Diencephalon (tissue), 1 donor: Measurements from ENCODE around the gene KRIT1. TPM values are rescaled to one million over a fixed set of nuclear protein-coding genes. Genes with fewer than 3 reads are reported as not detected.

ENCODE experiments used
- small RNA-seq: library from RNA; depleted of rRNA; stranded (forward); fragments of <200 nt; gene quantifications from one replicate; pipeline ENCODE3, GENCODE V24; 2014
- total RNA-seq: library from RNA; depleted of rRNA; stranded (reverse); fragments of >200 nt; gene quantifications from one replicate; pipeline ENCODE4 v1.2.3, GENCODE V29; 2014

Gene KRIT1
- 69.4 TPM for total RNA-seq

DNA sequence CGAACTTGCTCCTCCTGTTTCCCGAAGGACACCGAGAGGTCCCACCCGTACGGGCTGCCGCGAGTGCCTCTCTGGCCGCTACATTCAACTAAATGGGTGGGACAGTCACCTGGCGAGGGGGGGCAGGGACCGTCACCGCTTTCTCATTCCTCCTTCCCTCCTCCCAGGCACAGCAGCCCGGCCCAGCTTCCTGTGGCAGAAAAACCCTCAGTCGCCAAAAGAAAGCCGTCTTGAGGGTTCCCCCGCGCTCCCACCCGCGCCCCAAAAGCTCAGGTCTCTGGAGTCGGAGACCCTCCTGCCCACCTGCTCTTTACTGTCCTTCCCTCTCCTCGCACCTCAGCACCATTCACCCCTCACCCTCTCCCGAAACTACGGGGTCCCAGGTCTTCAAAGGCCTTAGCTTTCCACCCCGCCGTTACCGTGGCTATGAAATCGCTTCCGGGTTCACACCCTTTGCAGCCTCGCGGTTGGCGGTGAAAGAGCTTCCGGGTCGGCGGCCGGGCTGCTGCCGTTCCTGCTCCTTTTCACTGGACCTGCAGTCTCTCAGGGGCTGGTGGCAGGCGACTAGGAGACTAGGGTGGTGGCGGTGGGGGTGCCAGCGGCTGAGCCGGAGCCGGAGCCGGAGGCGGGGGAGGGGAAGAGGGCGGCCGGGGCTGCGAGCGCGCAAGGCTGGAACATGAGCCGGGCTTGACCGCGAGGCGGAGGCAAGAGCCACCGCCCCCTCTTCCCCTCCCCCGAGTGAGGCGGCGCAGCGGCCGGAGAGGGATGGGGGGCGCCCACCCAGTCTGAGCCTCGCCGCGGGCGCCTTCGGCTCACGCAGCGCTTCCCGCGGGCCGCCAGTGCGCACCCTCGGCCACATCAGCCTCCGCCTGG is at the start of gene KRIT1, which contains the start of gene ANKIB1:
Gene KRIT1 (minus strand): TSS at position 428 of the 873 bp plus-strand sequence. CDS start 3,779 bp downstream, outside the sequence.
Gene ANKIB1 (plus strand): TSS at position 488 of the 873 bp plus-strand sequence. CDS start 49,005 bp downstream, outside the sequence.

DNA sequence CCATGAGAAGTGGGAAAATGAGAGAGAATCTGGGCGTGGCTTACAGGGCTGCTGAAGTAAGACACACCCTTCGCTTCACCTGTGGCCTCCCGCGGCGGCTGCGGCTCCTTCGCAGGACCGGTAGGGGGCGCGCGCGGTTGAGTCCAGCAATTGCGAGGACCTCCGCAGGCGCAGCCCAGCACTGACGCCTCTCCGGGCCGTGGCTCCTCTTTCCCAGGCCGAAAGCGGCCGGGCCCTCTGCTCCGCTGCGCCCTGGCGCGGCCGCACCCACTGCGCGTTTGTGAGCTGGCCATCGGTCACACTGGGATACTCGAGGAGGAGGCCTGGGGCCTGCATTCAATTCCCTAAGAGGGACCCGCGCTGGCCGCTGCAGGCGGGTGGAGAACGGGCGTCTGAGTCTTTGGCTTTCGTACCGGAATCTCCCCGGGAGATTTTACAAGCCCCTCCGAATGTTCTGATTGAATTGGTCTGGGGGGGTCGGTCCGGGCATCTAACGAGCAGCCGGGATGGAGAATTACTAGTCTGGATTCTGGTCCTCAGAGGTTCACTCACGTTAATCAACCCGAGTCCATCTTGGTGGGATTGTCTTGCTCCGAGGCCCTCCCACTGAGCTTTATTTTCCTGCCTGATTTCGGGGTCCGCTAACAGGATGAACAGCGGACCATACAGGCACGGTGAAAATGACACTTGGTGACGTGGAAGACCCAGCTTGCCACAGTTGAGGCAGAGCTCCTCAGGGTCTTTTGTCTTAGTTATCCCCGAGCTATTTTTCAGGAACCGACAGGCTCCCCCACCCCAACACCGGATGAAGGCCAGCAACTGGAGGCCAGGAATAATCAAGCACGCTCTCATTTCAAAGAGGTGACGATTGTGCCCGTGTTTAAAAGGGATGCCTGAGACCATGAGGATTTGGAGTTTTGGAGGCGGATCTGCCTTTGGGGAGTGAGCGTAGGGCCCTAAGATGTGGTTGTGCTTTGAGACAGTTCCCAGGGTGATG is 66.5 kb downstream of the KRIT1 start, which contains the start of gene LRRD1:
Gene LRRD1 (minus strand): TSS at position 215 of the 997 bp plus-strand sequence. CDS start 13,940 bp downstream, outside the sequence.

Small RNAs within 50 kb of the gene (small RNA-seq; reads per million reads assigned to genes)
- gene MIR1285-1, result not detected
- gene RF00019, result not detected

Other genes starting within 250 kb of the KRIT1 start
- gene CYP51A1, start 111.4 kb downstream of the KRIT1 start, total RNA-seq, result 345 TPM
- 0.92 TPM for gene LRRD1, start 66.8 kb downstream of the KRIT1 start, total RNA-seq
- gene ANKIB1, start 60 bp upstream of the KRIT1 start, total RNA-seq, result 131 TPM
- gene GATAD1, start 201.6 kb upstream of the KRIT1 start, total RNA-seq, result 30.0 TPM
- gene ERVW-1, start 232.0 kb upstream of the KRIT1 start, total RNA-seq, result not detected